A673 (cell line): Measurements from ENCODE around the gene CLCN2. TPM values are rescaled to one million over a fixed set of nuclear protein-coding genes. Genes with fewer than 3 reads are reported as not detected.

ENCODE experiments used
- BruUV-seq: library from RNA; stranded (reverse); fragments of 400-500 nt; replicated peaks from 2 replicates; lab custom pipeline; 2021; lab: Mats Ljungman, UMichigan
- CTCF ChIA-PET: fragments of 300-600 bp; sonication (Branson Sonifier 250); formaldehyde crosslinking; loops from one replicate; lab custom pipeline; 2022; ENCODE audit warnings: antibody characterized with exemption; lab: Charles Lee
- POLR2A ChIA-PET: fragments of 300-600 bp; sonication (Branson Sonifier 250); formaldehyde crosslinking; loops from one replicate; lab custom pipeline; 2022; ENCODE audit warnings: antibody characterized with exemption; ENCODE audit not compliant: low non-redundant PET; lab: Charles Lee
- DNase-seq: peaks from one replicate; pipeline ENCODE4 v3.0.0-alpha.2; 2015; ENCODE audit warnings: low spot score
- H3K27ac ChIP-seq: fragments of 200-600 bp; sonication (generic); 2 replicates; pipeline ENCODE4 v1.5.1; 2016; ENCODE audit warnings: mixed run types, low read depth, mild to moderate bottlenecking, mixed read lengths, antibody characterized with exemption, low read length; ENCODE audit not compliant: poor library complexity, severe bottlenecking
- H3K27me3 ChIP-seq: fragments of 200-600 bp; sonication (generic); replicated peaks from 2 replicates; pipeline ENCODE4 v1.6.1; 2017; ENCODE audit warnings: mixed run types, low read depth, mild to moderate bottlenecking, mixed read lengths, antibody characterized with exemption, low read length; ENCODE audit not compliant: insufficient read depth, poor library complexity
- H3K36me3 ChIP-seq: fragments of 200-600 bp; sonication (generic); 2 replicates; pipeline ENCODE4 v1.6.1; 2016; ENCODE audit warnings: mixed run types, mild to moderate bottlenecking, mixed read lengths, antibody characterized with exemption, low read length; ENCODE audit not compliant: insufficient read depth, poor library complexity, severe bottlenecking
- H3K4me1 ChIP-seq: fragments of 200-600 bp; sonication (generic); 2 replicates; pipeline ENCODE4 v1.6.1; 2017; ENCODE audit warnings: mixed run types, mild to moderate bottlenecking, mixed read lengths, antibody characterized with exemption, low read length; ENCODE audit not compliant: insufficient read depth, poor library complexity, severe bottlenecking
- H3K4me3 ChIP-seq: fragments of 200-600 bp; sonication (generic); 2 replicates; pipeline ENCODE4 v1.5.1; 2016; ENCODE audit warnings: low read depth, mixed run types, mild to moderate bottlenecking, mixed read lengths, low read length; ENCODE audit not compliant: poor library complexity, severe bottlenecking
- H3K9me3 ChIP-seq: fragments of 200-600 bp; sonication (generic); 2 replicates; pipeline ENCODE4 v1.6.1; 2016; ENCODE audit warnings: mixed run types, low read depth, mild to moderate bottlenecking, mixed read lengths, antibody characterized with exemption, low read length; ENCODE audit not compliant: poor library complexity, severe bottlenecking
- EZH2 ChIP-seq: fragments of 200-600 bp; sonication (generic); IDR thresholded peaks from 2 replicates; pipeline ENCODE4 v1.6.1; 2017; ENCODE audit warnings: borderline replicate concordance, low read depth, mild to moderate bottlenecking, mixed read lengths, antibody characterized with exemption, low read length; ENCODE audit not compliant: poor library complexity, severe bottlenecking
- intact Hi-C: fragments of 100-400 bp; cut with micrococcal nuclease; formaldehyde crosslinking; loops from one replicate; pipeline ENCODE4 v1.10.0; 2022; ENCODE audit not compliant: unreplicated experiment
- total RNA-seq: library from RNA; stranded (reverse); gene quantifications from 2 replicates; pipeline ENCODE4 v1.2.3, GENCODE V29; 2021
- TF ChIP-seq, protein P1 (sequence below): fragments of 300-800, 200-600 bp; sonication (generic); conservative IDR thresholded peaks from 2 replicates; pipeline ENCODE4 v1.5.1; 2017; ENCODE audit warnings: low read depth, mild to moderate bottlenecking, antibody characterized with exemption, low read length, moderate library complexity, mixed read lengths

Gene CLCN2
- total RNA-seq, 1 experiment from 2014 or later: 11.2 TPM

GRCh38 chr3:184350618-184351017, 10.8 kb downstream of the CLCN2 start:
- TF ChIP-seq EZH2: no peak
- TF ChIP-seq, protein P1, sequence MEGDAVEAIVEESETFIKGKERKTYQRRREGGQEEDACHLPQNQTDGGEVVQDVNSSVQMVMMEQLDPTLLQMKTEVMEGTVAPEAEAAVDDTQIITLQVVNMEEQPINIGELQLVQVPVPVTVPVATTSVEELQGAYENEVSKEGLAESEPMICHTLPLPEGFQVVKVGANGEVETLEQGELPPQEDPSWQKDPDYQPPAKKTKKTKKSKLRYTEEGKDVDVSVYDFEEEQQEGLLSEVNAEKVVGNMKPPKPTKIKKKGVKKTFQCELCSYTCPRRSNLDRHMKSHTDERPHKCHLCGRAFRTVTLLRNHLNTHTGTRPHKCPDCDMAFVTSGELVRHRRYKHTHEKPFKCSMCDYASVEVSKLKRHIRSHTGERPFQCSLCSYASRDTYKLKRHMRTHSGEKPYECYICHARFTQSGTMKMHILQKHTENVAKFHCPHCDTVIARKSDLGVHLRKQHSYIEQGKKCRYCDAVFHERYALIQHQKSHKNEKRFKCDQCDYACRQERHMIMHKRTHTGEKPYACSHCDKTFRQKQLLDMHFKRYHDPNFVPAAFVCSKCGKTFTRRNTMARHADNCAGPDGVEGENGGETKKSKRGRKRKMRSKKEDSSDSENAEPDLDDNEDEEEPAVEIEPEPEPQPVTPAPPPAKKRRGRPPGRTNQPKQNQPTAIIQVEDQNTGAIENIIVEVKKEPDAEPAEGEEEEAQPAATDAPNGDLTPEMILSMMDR: no peak
- no peaks in the 10 kb centered on the region for H3K9me3 ChIP-seq
- BruUV-seq: no TSS peak
- H3K36me3 ChIP-seq: peaks cover 5% of the 10 kb centered on the region
- POLR2A ChIA-PET: no interaction called here
- H3K4me3 ChIP-seq: no peak overlapping the region
- intact Hi-C loops: no loop called here
- H3K4me1 ChIP-seq: peaks cover 21% of the 10 kb centered on the region
- CTCF ChIA-PET: no interaction called here
- no peak overlapping the region for H3K27ac ChIP-seq
- H3K27me3 ChIP-seq: no peaks in the 10 kb centered on the region
- no peak for DNase-seq

DNA sequence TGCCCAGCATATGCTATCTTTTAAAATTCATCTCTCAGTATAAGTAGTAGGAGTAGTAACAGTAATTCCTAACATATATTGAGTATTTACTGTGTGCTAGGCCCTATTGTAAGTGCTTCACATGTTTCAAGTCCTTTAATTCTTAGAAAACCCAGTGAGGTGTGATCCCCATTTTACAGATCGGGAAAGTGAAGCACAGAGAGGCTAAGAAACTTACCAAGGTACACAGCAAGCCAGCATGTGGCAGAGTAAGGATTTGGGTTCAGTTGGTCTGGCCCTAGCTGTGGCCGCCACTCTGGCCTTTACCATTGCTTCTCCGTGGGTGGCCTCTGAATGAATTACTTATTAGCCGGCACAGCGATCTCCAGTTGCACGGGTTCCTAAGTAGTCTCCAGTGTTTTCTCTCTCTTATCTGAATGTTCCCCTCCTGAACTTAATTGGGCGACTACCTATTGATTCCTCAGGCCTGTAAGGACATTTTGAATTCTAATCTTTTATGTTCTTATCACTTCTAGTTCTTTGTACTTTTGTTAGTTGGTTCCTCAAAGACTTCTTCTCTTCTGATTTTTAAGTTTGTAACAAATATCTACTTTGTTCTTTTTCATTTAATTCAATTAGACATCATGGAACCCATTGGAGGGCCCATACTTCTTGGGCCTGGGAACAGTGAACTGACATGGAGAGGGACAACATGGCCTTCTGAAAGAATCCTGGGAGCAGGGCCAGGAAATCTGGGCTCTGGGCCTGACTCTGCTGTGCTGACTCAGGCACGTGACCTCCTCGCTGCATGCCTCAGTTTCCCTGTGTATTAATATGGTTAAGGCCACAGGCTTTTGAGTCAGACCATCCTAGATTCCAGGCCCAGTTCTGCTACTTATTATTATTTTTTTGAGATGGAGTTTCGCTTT, 11.6 kb downstream of the CLCN2 start:
- no peak overlapping the region for H3K27ac ChIP-seq
- intact Hi-C loops: no loop called here
- TF ChIP-seq, protein P1: no peak
- no peak for TF ChIP-seq EZH2
- H3K4me3 ChIP-seq: no peak overlapping the region
- CTCF ChIA-PET: no interaction called here
- POLR2A ChIA-PET: no interaction called here
- DNase-seq: no peak
- peaks cover 26% of the 10 kb centered on the region for H3K4me1 ChIP-seq
- no peaks in the 10 kb centered on the region for H3K27me3 ChIP-seq
- TSS peak; percentile 12 for BruUV-seq
- H3K36me3 ChIP-seq: peaks cover 5% of the 10 kb centered on the region
- no peaks in the 10 kb centered on the region for H3K9me3 ChIP-seq

DNA sequence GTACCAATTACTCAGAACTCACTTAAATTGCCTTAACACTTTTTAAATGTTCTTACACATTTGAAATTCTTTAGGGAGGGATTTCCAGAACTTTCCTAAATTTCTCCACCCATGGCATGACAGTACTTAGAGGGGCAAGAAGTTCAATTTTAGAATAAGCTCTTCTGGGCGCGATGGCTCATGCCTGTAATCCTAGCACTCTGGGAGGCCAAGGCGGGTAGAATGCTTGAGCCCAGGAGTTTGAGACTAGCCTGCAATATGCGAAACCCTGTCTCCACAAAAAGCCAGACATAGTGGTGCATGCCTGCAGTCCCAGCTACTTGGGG, 13.4 kb downstream of the CLCN2 start:
- CTCF ChIA-PET: no interaction called here

More for the DNA sequence above, 13.4 kb downstream of the CLCN2 start:
- Histone ChIP-seq H3K27me3 (no peaks in the 10 kb centered on the region), H3K4me1 (peaks cover 26% of the 10 kb centered on the region), H3K27ac (peak overlapping the region; percentile 74), H3K36me3 (peaks cover 5% of the 10 kb centered on the region), H3K4me3 (no peak overlapping the region), H3K9me3 (no peaks in the 10 kb centered on the region)
- POLR2A ChIA-PET: no interaction called here
- intact Hi-C loops: no loop called here
- BruUV-seq: no TSS peak
- no peak for DNase-seq
- TF ChIP-seq, protein P1: no peak
- TF ChIP-seq EZH2: no peak
